CD4-positive, alpha-beta memory T cell (primary cell): ENCODE results near the gene ATP6V1F. TPM values are rescaled to one million over a fixed set of nuclear protein-coding genes. Genes with fewer than 3 reads are reported as not detected.

ENCODE experiments used
- CTCF ChIA-PET: fragments of 350-600 bp; sonication (Branson Sonifier 250); formaldehyde crosslinking; loops from one replicate; lab custom pipeline; 2021; ENCODE audit warnings: inconsistent platforms; ENCODE audit not compliant: partially characterized antibody; lab: Charles Lee
- POLR2A ChIA-PET: fragments of 350-600 bp; sonication (Branson Sonifier 250); formaldehyde crosslinking; loops from one replicate; lab custom pipeline; 2021; ENCODE audit not compliant: partially characterized antibody; lab: Charles Lee
- DNase-seq, 5 donors: peaks; one replicate each; pipeline versions ENCODE4 v3.0.0 to v3.0.0-alpha.2; 2020 to 2022; ENCODE audit warnings: mixed read lengths in 1 of 5
- H3K27ac ChIP-seq: one replicate; pipeline ENCODE4 v1.7.0; 2013; ENCODE audit warnings: low read depth, low read length
- H3K27me3 ChIP-seq: 2 replicates; pipeline ENCODE4 v1.7.0; 2013; ENCODE audit warnings: mild to moderate bottlenecking, low read length, moderate library complexity; ENCODE audit not compliant: insufficient read depth
- H3K36me3 ChIP-seq: 2 replicates; pipeline ENCODE4 v1.7.0; 2013; ENCODE audit warnings: mild to moderate bottlenecking, low read length, moderate library complexity; ENCODE audit not compliant: insufficient read depth
- H3K4me1 ChIP-seq: 2 replicates; pipeline ENCODE4 v1.7.0; 2013; ENCODE audit warnings: mild to moderate bottlenecking, low read length, moderate library complexity; ENCODE audit not compliant: insufficient read depth
- H3K4me3 ChIP-seq, 2 donors: one replicate each; pipeline ENCODE4 v1.7.0; 2013; ENCODE audit warnings: low read length in 2 of 2, mild to moderate bottlenecking in 1 of 2
- H3K9me3 ChIP-seq, 2 donors: one replicate each; pipeline ENCODE4 v1.7.0; 2013; ENCODE audit warnings: low read length in 2 of 2, control low read depth in 1 of 2; ENCODE audit not compliant: control insufficient read depth in 1 of 2
- H3K27ac Mint-ChIP-seq, 7 donors: one replicate each; pipeline ENCODE4 v1.8.0; 2020 to 2021; ENCODE audit warnings: mixed read lengths in 7 of 7, mild to moderate bottlenecking in 6 of 7, inconsistent platforms in 3 of 7, moderate library complexity in 3 of 7
- H3K27me3 Mint-ChIP-seq, 2 donors: one replicate each; pipeline ENCODE4 v1.8.0; 2020 to 2021; ENCODE audit warnings: mixed read lengths in 2 of 2
- H3K36me3 Mint-ChIP-seq, 2 donors: one replicate each; pipeline ENCODE4 v1.8.0; 2020 to 2021; ENCODE audit warnings: mixed read lengths in 2 of 2, inconsistent platforms in 1 of 2, mild to moderate bottlenecking in 1 of 2
- H3K4me1 Mint-ChIP-seq, 4 donors: one replicate each; pipeline ENCODE4 v1.8.0; 2020 to 2021; ENCODE audit warnings: mixed read lengths in 4 of 4, mild to moderate bottlenecking in 1 of 4
- H3K4me3 Mint-ChIP-seq, 8 donors: one replicate each; pipeline ENCODE4 v1.8.0; 2020 to 2021; ENCODE audit warnings: mixed read lengths in 8 of 8, mild to moderate bottlenecking in 7 of 8, moderate library complexity in 6 of 8, inconsistent platforms in 3 of 8
- H3K9me3 Mint-ChIP-seq, 8 donors: one replicate each; pipeline ENCODE4 v1.8.0; 2020 to 2021; ENCODE audit warnings: mixed read lengths in 8 of 8, mild to moderate bottlenecking in 5 of 8, inconsistent platforms in 3 of 8, moderate library complexity in 1 of 8
- intact Hi-C: fragments of 100-400 bp; cut with micrococcal nuclease; formaldehyde crosslinking; loops from one replicate; pipeline ENCODE4 v1.15.1; 2023
- polyA plus RNA-seq, 2 donors: library from polyadenylated mRNA; unstranded; fragments of 300-500 nt; fragmentation: Illumina TruSeq; gene quantifications; one replicate each; pipeline ENCODE4 v1.2.3, GENCODE V29; 2021
- total RNA-seq, 2 experiments: library from RNA; stranded (reverse); gene quantifications; one replicate each; pipeline ENCODE4 v1.2.3, GENCODE V29; 2021

ATP6V1F gene
- total and polyA plus RNA-seq, 4 experiments from 2014 or later, result 74.6 to 392 (median 175) TPM

DNA sequence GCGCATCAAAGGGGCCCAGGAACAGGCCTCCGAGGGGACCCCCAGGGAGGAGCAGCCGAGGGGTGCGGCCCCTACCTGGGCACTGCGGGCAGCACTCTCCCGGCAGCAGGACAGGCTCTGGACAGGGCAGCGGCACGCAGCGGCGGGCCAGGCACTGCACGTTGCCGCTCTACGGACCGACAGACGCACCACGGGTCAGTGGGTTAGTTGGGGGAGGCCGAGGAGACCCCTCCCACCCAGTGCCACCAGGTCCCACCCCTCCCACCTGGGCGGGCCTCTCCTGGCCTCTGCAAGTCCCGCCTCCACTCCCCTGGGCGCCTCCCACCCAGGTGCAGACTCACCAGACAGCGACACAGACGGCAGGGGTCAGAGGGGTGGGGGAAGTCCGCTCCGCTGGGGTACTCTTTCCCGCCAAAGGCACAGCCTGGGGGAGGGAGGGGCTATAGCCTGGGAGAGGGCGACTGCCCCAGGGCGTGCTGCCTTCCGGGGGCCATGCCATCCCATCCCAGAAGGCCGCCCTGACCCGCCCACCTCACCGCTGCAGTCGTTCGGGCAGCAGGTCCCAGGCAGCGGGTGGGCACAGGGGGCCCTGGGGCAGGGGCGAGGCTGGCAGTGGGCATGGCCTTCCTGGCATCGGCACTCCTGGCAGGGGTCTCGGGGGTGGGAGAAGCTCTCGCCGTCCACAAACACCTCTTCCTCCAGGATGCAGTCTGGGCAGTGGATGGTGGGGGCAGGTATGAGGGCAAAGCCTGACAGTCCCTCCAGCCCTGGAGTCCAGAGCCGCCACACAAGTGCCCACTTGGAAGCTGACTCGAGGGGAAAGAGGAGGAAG, 28.7 kb downstream of the ATP6V1F start:
- Mint-ChIP-seq H3K4me1 (peaks cover 0 to 2% (median 0%) of the 10 kb centered on the region in 4 donors), H3K36me3 (no peaks in the 10 kb centered on the region), H3K4me3 (peak overlapping the region in 4 of 8 donors; percentile 17 to 33 (median 29)), H3K27me3 (peaks cover 8% of the 10 kb centered on the region in 2 donors), H3K9me3 (no peaks in the 10 kb centered on the region), H3K27ac (no peak overlapping the region)
- Histone ChIP-seq H3K9me3 (no peaks in the 10 kb centered on the region), H3K27ac (no peak overlapping the region), H3K36me3 (no peaks in the 10 kb centered on the region), H3K27me3 (no peaks in the 10 kb centered on the region), H3K4me3 (no peak overlapping the region), H3K4me1 (no peaks in the 10 kb centered on the region)
- intact Hi-C loops, result no loop called here
- ChIA-PET POLR2A (no interaction called here), CTCF (no interaction called here)
- peak in 1 of 5 donors; percentile 54 for DNase-seq

DNA sequence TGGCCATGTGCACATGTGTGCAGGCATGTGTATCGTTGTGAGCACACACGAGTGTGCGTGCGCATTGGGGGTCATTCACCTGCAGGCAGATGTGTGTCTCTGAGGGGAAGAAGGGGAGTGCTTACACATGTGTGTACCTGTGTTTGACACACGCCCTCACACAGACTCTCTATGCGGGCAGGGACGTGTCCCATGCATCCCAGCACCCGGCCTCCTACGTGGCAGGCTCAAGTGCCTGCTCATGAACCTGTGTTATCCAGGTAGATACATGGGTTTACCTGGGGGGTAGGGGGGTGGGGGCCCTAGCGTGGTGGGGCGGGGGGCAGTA, 29.2 kb downstream of the ATP6V1F start:
- peaks cover 0 to 2% (median 0%) of the 10 kb centered on the region in 4 donors for H3K4me1 Mint-ChIP-seq
- intact Hi-C loops, result no loop called here

DNA sequence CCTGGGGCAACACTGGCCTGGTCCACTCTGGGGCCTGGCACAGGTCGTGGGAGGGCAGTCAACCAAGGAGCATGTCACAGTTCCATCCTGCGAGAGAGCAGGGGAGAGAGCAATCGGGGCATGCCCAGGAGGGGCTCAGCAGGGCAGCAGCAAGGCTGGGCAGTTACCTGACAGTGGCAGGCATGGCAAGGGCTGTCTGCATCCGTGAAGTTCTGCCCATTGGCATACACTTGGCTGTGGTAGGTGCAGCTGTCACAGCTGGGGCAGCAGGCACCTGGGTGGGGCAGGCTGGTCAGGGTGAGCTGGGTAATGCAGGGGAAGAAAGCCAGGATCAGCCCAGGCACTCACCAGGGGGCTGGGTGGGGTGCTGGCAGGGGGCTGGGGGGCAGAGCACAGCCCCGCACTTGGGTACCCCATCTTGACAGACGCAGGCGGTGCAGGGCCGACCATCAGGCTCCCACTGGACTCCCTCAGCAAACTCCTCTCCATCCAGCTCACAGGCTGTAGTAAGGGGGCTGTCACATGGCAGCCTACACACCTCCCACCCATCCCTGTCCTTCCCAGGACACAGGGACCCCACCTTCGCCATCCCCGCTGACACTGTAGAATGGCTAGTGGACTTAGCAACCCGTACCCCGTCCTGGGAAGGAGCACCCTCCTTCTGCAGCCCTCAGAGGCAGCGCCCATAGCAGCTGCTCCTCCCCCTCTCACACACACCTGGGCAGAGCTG, 30.0 kb downstream of the ATP6V1F start:
- intact Hi-C loops, result no loop called here
- Mint-ChIP-seq H3K9me3 (no peaks in the 10 kb centered on the region), H3K4me3 (no peak overlapping the region), H3K36me3 (no peaks in the 10 kb centered on the region), H3K27me3 (peaks cover 8 to 10% of the 10 kb centered on the region in 2 donors), H3K27ac (no peak overlapping the region), H3K4me1 (peaks cover 0 to 2% (median 0%) of the 10 kb centered on the region in 4 donors)
- CTCF ChIA-PET, result no interaction called here
- Histone ChIP-seq H3K4me1 (no peaks in the 10 kb centered on the region), H3K27me3 (no peaks in the 10 kb centered on the region), H3K4me3 (no peak overlapping the region), H3K9me3 (no peaks in the 10 kb centered on the region), H3K36me3 (no peaks in the 10 kb centered on the region), H3K27ac (no peak overlapping the region)
- DNase-seq, result no peak
- POLR2A ChIA-PET, result no interaction called here

More for the DNA sequence above, 29.2 kb downstream of the ATP6V1F start:
- Histone ChIP-seq H3K9me3 (no peaks in the 10 kb centered on the region), H3K4me3 (no peak overlapping the region), H3K4me1 (no peaks in the 10 kb centered on the region), H3K27me3 (no peaks in the 10 kb centered on the region), H3K27ac (no peak overlapping the region), H3K36me3 (no peaks in the 10 kb centered on the region)
- Mint-ChIP-seq H3K9me3 (no peaks in the 10 kb centered on the region), H3K27ac (no peak overlapping the region), H3K36me3 (no peaks in the 10 kb centered on the region), H3K27me3 (peaks cover 8% of the 10 kb centered on the region in 2 donors), H3K4me3 (peak overlapping the region in 4 of 8 donors; percentile 17 to 33 (median 29))
- DNase-seq, result no peak
- CTCF ChIA-PET, result no interaction called here
- POLR2A ChIA-PET, result no interaction called here

DNA sequence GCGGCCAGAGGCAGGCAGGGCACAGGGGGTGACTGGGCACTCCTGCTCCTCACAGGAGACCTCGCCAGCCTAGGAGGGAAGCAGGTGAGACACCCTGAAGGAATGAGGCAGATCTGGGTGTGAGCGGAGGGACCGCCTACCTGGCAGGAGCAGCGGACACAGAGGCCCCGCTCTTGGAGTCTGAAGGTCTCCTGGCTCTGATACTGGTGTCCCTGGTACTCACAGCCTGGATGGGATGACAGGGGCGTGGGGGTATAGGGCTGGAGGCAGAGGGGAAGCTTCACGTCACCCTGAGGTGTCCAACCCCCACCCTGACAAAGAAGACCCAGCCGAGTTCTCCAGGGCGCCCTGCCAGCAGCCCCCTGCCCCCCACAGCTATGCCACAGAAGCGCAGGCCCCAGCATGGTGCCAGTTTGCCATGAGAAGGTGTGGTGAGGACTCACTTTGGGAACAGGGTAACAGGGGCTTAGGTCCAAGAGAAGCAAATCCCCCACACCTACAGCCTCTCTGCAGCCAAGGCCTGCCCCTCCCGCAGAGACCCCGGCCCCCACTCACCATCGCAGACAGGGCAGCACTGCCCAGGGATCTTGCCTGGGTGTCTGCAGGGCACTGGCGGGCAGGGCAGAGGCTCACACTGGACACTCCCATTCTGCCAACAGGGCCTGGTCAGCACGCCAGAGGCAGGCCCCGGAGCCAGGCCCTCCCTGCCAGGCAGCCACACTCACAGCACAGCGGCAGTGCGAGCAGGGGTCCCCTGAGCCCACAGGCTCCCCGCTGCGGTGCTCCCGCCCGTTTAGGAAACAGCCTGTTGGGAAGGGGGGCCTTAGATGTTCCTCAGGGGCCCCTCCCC, 30.8 kb downstream of the ATP6V1F start:
- no peak for DNase-seq
- CTCF ChIA-PET, result no interaction called here

DNA sequence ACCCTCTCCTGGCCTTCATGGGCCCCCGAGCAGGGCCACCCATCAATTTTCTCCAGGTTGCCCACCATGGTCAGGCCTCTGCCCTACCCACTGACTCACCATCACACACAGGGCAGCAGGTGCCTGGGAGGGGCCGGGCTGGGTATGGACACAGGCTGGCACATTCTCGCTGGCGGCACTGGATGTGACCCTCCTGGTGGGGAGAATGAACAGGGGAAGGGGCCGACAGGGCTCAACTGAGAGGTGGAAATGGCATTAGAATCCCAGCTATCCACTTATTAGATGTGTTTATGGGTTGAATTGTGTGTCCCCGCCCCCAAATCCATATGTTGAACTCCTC, 31.4 kb downstream of the ATP6V1F start:
- no peak overlapping the region for H3K4me3 Mint-ChIP-seq
- intact Hi-C loops, result no loop called here
- Histone ChIP-seq H3K27me3 (no peaks in the 10 kb centered on the region), H3K4me1 (no peaks in the 10 kb centered on the region), H3K4me3 (no peak overlapping the region), H3K36me3 (no peaks in the 10 kb centered on the region), H3K27ac (no peak overlapping the region), H3K9me3 (no peaks in the 10 kb centered on the region)
- H3K9me3 Mint-ChIP-seq, result peaks cover 0 to 5% (median 0%) of the 10 kb centered on the region in 8 donors
- DNase-seq, result no peak
- POLR2A ChIA-PET, result no interaction called here
- CTCF ChIA-PET, result no interaction called here
- H3K27me3 Mint-ChIP-seq, result peaks cover 8 to 10% of the 10 kb centered on the region in 2 donors
- H3K4me1 Mint-ChIP-seq, result peaks cover 0 to 2% (median 0%) of the 10 kb centered on the region in 4 donors
- peaks cover 0 to 4% of the 10 kb centered on the region in 2 donors for H3K36me3 Mint-ChIP-seq
- no peak overlapping the region for H3K27ac Mint-ChIP-seq

More for the DNA sequence above, 30.8 kb downstream of the ATP6V1F start:
- H3K27me3 ChIP-seq, result no peaks in the 10 kb centered on the region
- peaks cover 0 to 2% (median 0%) of the 10 kb centered on the region in 8 donors for H3K9me3 Mint-ChIP-seq
- no peak overlapping the region for H3K27ac Mint-ChIP-seq
- H3K36me3 Mint-ChIP-seq, result peaks cover 0 to 3% of the 10 kb centered on the region in 2 donors
- intact Hi-C loops, result no loop called here
- no peak overlapping the region for H3K27ac ChIP-seq
- peaks cover 0 to 2% (median 0%) of the 10 kb centered on the region in 4 donors for H3K4me1 Mint-ChIP-seq
- H3K4me3 Mint-ChIP-seq, result no peak overlapping the region
- H3K9me3 ChIP-seq, result no peaks in the 10 kb centered on the region
- POLR2A ChIA-PET, result no interaction called here
- no peak overlapping the region for H3K4me3 ChIP-seq
- peaks cover 8 to 10% of the 10 kb centered on the region in 2 donors for H3K27me3 Mint-ChIP-seq
- no peaks in the 10 kb centered on the region for H3K36me3 ChIP-seq
- no peaks in the 10 kb centered on the region for H3K4me1 ChIP-seq

DNA sequence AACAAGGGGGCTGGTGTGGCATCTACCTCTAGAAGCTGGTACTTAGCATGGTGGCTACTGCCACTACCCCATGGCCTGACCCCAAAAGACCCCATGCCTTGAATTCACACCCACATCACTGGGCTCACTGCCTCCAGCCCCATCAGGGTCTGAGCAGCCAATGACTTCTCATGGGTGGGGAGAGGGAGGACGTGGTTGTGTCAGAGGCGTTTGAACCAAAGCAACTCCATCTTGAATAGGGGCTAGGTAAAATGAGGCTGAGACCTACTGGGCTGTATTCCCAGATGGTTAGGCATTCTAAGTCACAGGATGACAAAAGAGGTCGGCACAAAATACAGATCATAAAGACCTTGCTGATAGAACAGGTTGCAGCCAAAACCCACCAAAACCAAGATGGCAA, 32.7 kb downstream of the ATP6V1F start:
- peaks cover 0 to 4% of the 10 kb centered on the region in 2 donors for H3K36me3 Mint-ChIP-seq
- intact Hi-C loops, result no loop called here
- H3K9me3 ChIP-seq, result no peaks in the 10 kb centered on the region
- no peak overlapping the region for H3K4me3 Mint-ChIP-seq
- no peak overlapping the region for H3K27ac Mint-ChIP-seq
- peaks cover 0 to 2% (median 0%) of the 10 kb centered on the region in 4 donors for H3K4me1 Mint-ChIP-seq
- H3K4me1 ChIP-seq, result no peaks in the 10 kb centered on the region
- ChIA-PET CTCF (interaction anchor here (0.9 kb wide), 1 partner anchor 12 kb away, joined by 3 read pairs; no protein-coding TSS in a partner anchor), POLR2A (no interaction called here)
- H3K9me3 Mint-ChIP-seq, result peaks cover 0 to 5% (median 0%) of the 10 kb centered on the region in 8 donors
- no peaks in the 10 kb centered on the region for H3K27me3 ChIP-seq
- no peak for DNase-seq
- no peaks in the 10 kb centered on the region for H3K36me3 ChIP-seq
- peaks cover 4 to 5% of the 10 kb centered on the region in 2 donors for H3K27me3 Mint-ChIP-seq
- no peak overlapping the region for H3K4me3 ChIP-seq
- H3K27ac ChIP-seq, result no peak overlapping the region
